Activated B cell treated with CpG ODN at 0.5 μM for 24 hours (primary cell): ENCODE results near the gene CLSTN1. TPM values are rescaled to one million over a fixed set of nuclear protein-coding genes. Genes with fewer than 3 reads are reported as not detected.

Source experiments
- ATAC-seq: fragments of 200-7000 bp; cut with Tn5 transposase; one replicate; pipeline ENCODE4 v1.10.0; 2021; ENCODE audit warnings: low read depth, mild to moderate bottlenecking, moderate library complexity
- CTCF ChIA-PET: fragments of 350-600 bp; sonication (Branson Sonifier 250); formaldehyde crosslinking; loops from one replicate; lab custom pipeline; 2021; ENCODE audit warnings: antibody characterized with exemption; lab: Charles Lee
- POLR2A ChIA-PET: fragments of 350-600 bp; sonication (Branson Sonifier 250); formaldehyde crosslinking; loops from one replicate; lab custom pipeline; 2021; ENCODE audit warnings: antibody characterized with exemption; lab: Charles Lee
- DNase-seq: peaks from one replicate; pipeline ENCODE4 v3.0.0; 2022
- H3K27ac Mint-ChIP-seq: one replicate; pipeline ENCODE4 v1.8.0; 2020; ENCODE audit warnings: mixed read lengths
- H3K27me3 Mint-ChIP-seq: one replicate; pipeline ENCODE4 v1.8.0; 2021; ENCODE audit warnings: mixed read lengths
- H3K36me3 Mint-ChIP-seq: one replicate; pipeline ENCODE4 v1.8.0; 2021; ENCODE audit warnings: low read depth, mixed read lengths
- H3K4me1 Mint-ChIP-seq: one replicate; pipeline ENCODE4 v1.8.0; 2021; ENCODE audit warnings: mixed read lengths
- H3K4me3 Mint-ChIP-seq: one replicate; pipeline ENCODE4 v1.8.0; 2020; ENCODE audit warnings: mild to moderate bottlenecking, mixed read lengths
- H3K9me3 Mint-ChIP-seq: one replicate; pipeline ENCODE4 v1.8.0; 2020; ENCODE audit warnings: mixed read lengths
- CTCF ChIP-seq: fragments of 200-600 bp; IDR thresholded peaks from one replicate; pipeline ENCODE4 v1.8.0; 2022; ENCODE audit warnings: antibody characterized with exemption, mild to moderate bottlenecking
- intact Hi-C: fragments of 100-400 bp; cut with micrococcal nuclease; formaldehyde crosslinking; loops from one replicate; pipeline ENCODE4 v1.15.1; 2024
- total RNA-seq: library from RNA; stranded (reverse); gene quantifications from 2 replicates; pipeline ENCODE4 v1.2.3, GENCODE V29; 2022

The CLSTN1 gene
- total RNA-seq, 1 donor from 2014 or later: 50.7 TPM

GRCh38 chr1:9774712-9775679 lies 48.8 kb downstream of the CLSTN1 start:
- no peak for TF ChIP-seq CTCF
- ChIA-PET POLR2A (no interaction called here), CTCF (no interaction called here)
- no peak for DNase-seq
- Mint-ChIP-seq H3K36me3 (peaks cover 26% of the 10 kb centered on the region), H3K27me3 (no peaks in the 10 kb centered on the region), H3K4me3 (no peak overlapping the region), H3K9me3 (no peaks in the 10 kb centered on the region), H3K4me1 (peaks cover 2% of the 10 kb centered on the region), H3K27ac (no peak overlapping the region)
- ATAC-seq: no peak
- intact Hi-C loops: loop anchor here (1.0 kb wide), 1 partner anchor 15 kb away; no protein-coding TSS in a partner anchor

GRCh38 chr1:9770298-9770697 lies 53.5 kb downstream of the CLSTN1 start:
- no peak for TF ChIP-seq CTCF

GRCh38 chr1:9768983-9769382 lies 54.8 kb downstream of the CLSTN1 start:
- no peak overlapping the region for H3K27ac Mint-ChIP-seq
- peaks cover 28% of the 10 kb centered on the region for H3K36me3 Mint-ChIP-seq
- no peaks in the 10 kb centered on the region for H3K9me3 Mint-ChIP-seq
- POLR2A ChIA-PET: no interaction called here
- no peak for DNase-seq
- no peak overlapping the region for H3K4me3 Mint-ChIP-seq
- CTCF ChIA-PET: no interaction called here
- no peak for TF ChIP-seq CTCF
- H3K27me3 Mint-ChIP-seq: no peaks in the 10 kb centered on the region
- no peak for ATAC-seq
- H3K4me1 Mint-ChIP-seq: peaks cover 2% of the 10 kb centered on the region
- intact Hi-C loops: no loop called here

More at GRCh38 chr1:9770298-9770697, 53.5 kb downstream of the CLSTN1 start:
- intact Hi-C loops: no loop called here
- no peak overlapping the region for H3K27ac Mint-ChIP-seq
- H3K27me3 Mint-ChIP-seq: no peaks in the 10 kb centered on the region
- ATAC-seq: no peak
- no peak overlapping the region for H3K4me3 Mint-ChIP-seq
- DNase-seq: no peak
- peaks cover 2% of the 10 kb centered on the region for H3K4me1 Mint-ChIP-seq
- H3K9me3 Mint-ChIP-seq: no peaks in the 10 kb centered on the region
- CTCF ChIA-PET: no interaction called here
- POLR2A ChIA-PET: no interaction called here
- H3K36me3 Mint-ChIP-seq: peaks cover 31% of the 10 kb centered on the region

GRCh38 chr1:9767964-9768668 lies 55.6 kb downstream of the CLSTN1 start:
- H3K9me3 Mint-ChIP-seq: no peaks in the 10 kb centered on the region
- DNase-seq: no peak

More at GRCh38 chr1:9767964-9768668, 55.6 kb downstream of the CLSTN1 start:
- ChIA-PET CTCF (interaction anchor here (0.7 kb wide), 1 partner anchor 18 kb away, joined by 4 read pairs; no protein-coding TSS in a partner anchor), POLR2A (no interaction called here)
- Mint-ChIP-seq H3K4me1 (peaks cover 2% of the 10 kb centered on the region), H3K4me3 (no peak overlapping the region), H3K27ac (no peak overlapping the region), H3K36me3 (peaks cover 32% of the 10 kb centered on the region), H3K27me3 (no peaks in the 10 kb centered on the region)
- no peak for ATAC-seq
- intact Hi-C loops: no loop called here
- no peak for TF ChIP-seq CTCF
